B cell (primary cell): ENCODE data around the gene FCF1. TPM values are rescaled to one million over a fixed set of nuclear protein-coding genes. Genes with fewer than 3 reads are reported as not detected.

ENCODE experiments used
- ATAC-seq: fragments of 200-7000 bp; cut with Tn5 transposase; one replicate; pipeline ENCODE4 v1.10.0; 2021; ENCODE audit warnings: low read depth, mild to moderate bottlenecking, moderate number of reproducible peaks, moderate library complexity
- CTCF ChIA-PET: fragments of 350-600 bp; sonication (Branson Sonifier 250); formaldehyde crosslinking; loops from one replicate; lab custom pipeline; 2021; ENCODE audit warnings: antibody characterized with exemption, inconsistent platforms; lab: Charles Lee
- POLR2A ChIA-PET: fragments of 350-600 bp; sonication (Branson Sonifier 250); formaldehyde crosslinking; loops from one replicate; lab custom pipeline; 2021; ENCODE audit warnings: antibody characterized with exemption; lab: Charles Lee
- DNase-seq: peaks from one replicate; pipeline ENCODE4 v3.0.0; 2013
- H2AFZ ChIP-seq: 2 replicates; pipeline ENCODE4 v1.6.1; 2012; ENCODE audit warnings: mild to moderate bottlenecking, low read depth, low read length; ENCODE audit not compliant: insufficient read depth, poor library complexity, severe bottlenecking
- H3K27ac ChIP-seq, 2 donors: 1 replicate in 1 of 2; 2 replicates in 1 of 2; pipeline ENCODE4 v1.5.1; 2012 to 2013; ENCODE audit warnings: low read length in 2 of 2, mild to moderate bottlenecking in 2 of 2, moderate library complexity in 1 of 2
- H3K27me3 ChIP-seq, 4 experiments: fragments of 200-600 bp in 1 of 4; sonication (generic) in 1 of 4; replicated peaks in 1 of 4; 1 replicate in 2 of 4; 2 replicates in 2 of 4; pipeline versions ENCODE4 v1.6.1 to v1.7.0; 2013 to 2016; ENCODE audit warnings: low read length in 3 of 4, mild to moderate bottlenecking in 2 of 4, mixed read lengths in 1 of 4, moderate library complexity in 1 of 4; ENCODE audit not compliant: insufficient read depth in 4 of 4, control insufficient read depth in 3 of 4; ENCODE audit errors: control extremely low read depth in 1 of 4
- H3K36me3 ChIP-seq, 2 experiments: replicated peaks in 1 of 2; 1 replicate in 1 of 2; 2 replicates in 1 of 2; pipeline versions ENCODE4 v1.6.1 to v1.7.1; 2013; ENCODE audit warnings: low read length in 1 of 2; ENCODE audit not compliant: insufficient read depth in 2 of 2, control insufficient read depth in 1 of 2; ENCODE audit errors: control extremely low read depth in 1 of 2, extremely low read depth in 1 of 2
- H3K4me1 ChIP-seq, 2 donors: fragments of 200-600 bp in 1 of 2; sonication (generic) in 1 of 2; 1 replicate in 1 of 2; 2 replicates in 1 of 2; pipeline versions ENCODE4 v1.5.1 to v1.6.1; 2013 to 2017; ENCODE audit warnings: low read length in 2 of 2; ENCODE audit not compliant: control insufficient read depth in 2 of 2, insufficient read depth in 2 of 2
- H3K4me2 ChIP-seq: replicated peaks from 2 replicates; pipeline ENCODE3; 2012; ENCODE audit warnings: mild to moderate bottlenecking, low read depth, low read length; ENCODE audit not compliant: poor library complexity, severe bottlenecking
- H3K4me3 ChIP-seq, 5 experiments: fragments of 200-600 bp in 1 of 5; sonication (generic) in 1 of 5; 1 replicate in 3 of 5; 2 replicates in 2 of 5; pipeline versions ENCODE4 v1.5.1 to v1.7.0; 2011 to 2016; ENCODE audit warnings: low read length in 4 of 5, mild to moderate bottlenecking in 4 of 5, low read depth in 2 of 5, control low read depth in 1 of 5, moderate library complexity in 1 of 5; ENCODE audit not compliant: insufficient read depth in 1 of 5; ENCODE audit errors: control extremely low read depth in 1 of 5, extremely low read depth in 1 of 5
- H3K79me2 ChIP-seq: fragments of 200-600 bp; sonication (generic); one replicate; pipeline ENCODE4 v1.6.0; 2016; ENCODE audit warnings: low read length; ENCODE audit not compliant: control insufficient read depth, insufficient read depth
- H3K9ac ChIP-seq: fragments of 200-600 bp; sonication (generic); 2 replicates; pipeline ENCODE4 v1.6.1; 2017; ENCODE audit warnings: mild to moderate bottlenecking, low read length, moderate library complexity
- H3K9me3 ChIP-seq, 3 donors: one replicate each; pipeline versions ENCODE4 v1.6.1 to v1.7.1; 2013; ENCODE audit warnings: low read length in 2 of 3; ENCODE audit not compliant: control insufficient read depth in 2 of 3, insufficient read depth in 1 of 3; ENCODE audit errors: control extremely low read depth in 1 of 3
- H4K20me1 ChIP-seq: 2 replicates; pipeline ENCODE4 v1.6.0; 2012; ENCODE audit warnings: mild to moderate bottlenecking, low read length; ENCODE audit not compliant: insufficient read depth, control insufficient read depth, poor library complexity, severe bottlenecking
- H3K27ac Mint-ChIP-seq: one replicate; pipeline ENCODE4 v1.8.0; 2021; ENCODE audit warnings: mixed read lengths
- H3K27me3 Mint-ChIP-seq: one replicate; pipeline ENCODE4 v1.8.0; 2021; ENCODE audit warnings: mixed read lengths
- H3K4me1 Mint-ChIP-seq: one replicate; pipeline ENCODE4 v1.8.0; 2021; ENCODE audit warnings: mixed read lengths
- H3K4me3 Mint-ChIP-seq: one replicate; pipeline ENCODE4 v1.8.0; 2021; ENCODE audit warnings: mixed read lengths
- H3K9me3 Mint-ChIP-seq: one replicate; pipeline ENCODE4 v1.8.0; 2022; ENCODE audit warnings: mixed read lengths; ENCODE audit not compliant: insufficient read depth
- EZH2 ChIP-seq: IDR thresholded peaks from 2 replicates; pipeline ENCODE4 v1.6.1; 2012; ENCODE audit warnings: borderline replicate concordance, low read depth, mild to moderate bottlenecking, moderate library complexity, low read length; ENCODE audit not compliant: insufficient read depth, poor library complexity, severe bottlenecking
- WGBS: methylation state at CpG from one replicate; pipeline ENCODE4 v1.1.5; 2013; ENCODE audit warnings: missing lambda C conversion rate; ENCODE audit not compliant: insufficient coverage; 5-methylcytosine and 5-hydroxymethylcytosine counted together
- intact Hi-C: fragments of 100-400 bp; cut with micrococcal nuclease; formaldehyde crosslinking; loops from one replicate; pipeline ENCODE4 v1.10.0; 2022
- polyA plus RNA-seq: library from polyadenylated mRNA; depleted of rRNA; stranded (reverse); fragments of >200 nt; gene quantifications from 2 replicates; pipeline ENCODE4 v1.2.3, GENCODE V29; 2012
- total RNA-seq, 2 donors: library from RNA; stranded (reverse); fragments of 120-200 nt in 1 of 2; gene quantifications; 1 replicate in 1 of 2; 2 replicates in 1 of 2; pipeline versions ENCODE4 v1.2.3 to v1.2.4, GENCODE V29; 2013 to 2022
- TF ChIP-seq, protein P1 (sequence below): fragments of 200-600 bp; IDR thresholded peaks from one replicate; pipeline ENCODE4 v1.8.0; 2022; ENCODE audit warnings: antibody characterized with exemption, mild to moderate bottlenecking

FCF1 gene
- total and polyA plus RNA-seq, 2 donors (not counting 1 experiment from before 2014, with no cell fraction given), result 21.1 to 41.6 TPM

DNA sequence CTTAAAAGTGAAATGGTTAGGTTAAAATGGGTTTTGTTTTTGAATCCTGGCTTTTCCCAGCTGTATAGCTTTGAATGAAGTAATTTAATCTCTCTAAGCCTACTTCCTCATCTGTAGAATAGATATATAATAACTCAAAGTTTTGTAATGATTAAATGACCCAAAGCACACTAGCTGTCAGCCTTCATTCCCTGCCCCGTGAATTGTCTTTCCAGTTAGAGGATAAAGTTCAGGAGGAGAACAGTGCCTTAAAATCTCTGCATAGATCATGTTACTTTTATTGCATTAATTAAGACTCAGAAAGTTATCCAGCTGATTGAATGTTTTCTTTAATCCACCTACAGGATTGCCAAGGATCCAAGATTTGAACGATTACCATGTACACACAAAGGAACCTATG, 19.4 kb downstream of the FCF1 start:
- Mint-ChIP-seq H3K4me3 (no peak overlapping the region), H3K9me3 (no peaks in the 10 kb centered on the region), H3K27me3 (no peaks in the 10 kb centered on the region), H3K4me1 (no peaks in the 10 kb centered on the region), H3K27ac (no peak overlapping the region)
- no peak overlapping the region for H2AFZ ChIP-seq
- no CpG with 5 or more reads among the region's 2 CpGs for WGBS
- H3K9me3 ChIP-seq, result no peaks in the 10 kb centered on the region
- ChIA-PET CTCF (no interaction called here), POLR2A (no interaction called here)
- peaks cover 9 to 51% of the 10 kb centered on the region in 2 experiments for H3K36me3 ChIP-seq
- no peaks in the 10 kb centered on the region for H4K20me1 ChIP-seq
- H3K9ac ChIP-seq, result no peak overlapping the region
- TF ChIP-seq, protein P1, sequence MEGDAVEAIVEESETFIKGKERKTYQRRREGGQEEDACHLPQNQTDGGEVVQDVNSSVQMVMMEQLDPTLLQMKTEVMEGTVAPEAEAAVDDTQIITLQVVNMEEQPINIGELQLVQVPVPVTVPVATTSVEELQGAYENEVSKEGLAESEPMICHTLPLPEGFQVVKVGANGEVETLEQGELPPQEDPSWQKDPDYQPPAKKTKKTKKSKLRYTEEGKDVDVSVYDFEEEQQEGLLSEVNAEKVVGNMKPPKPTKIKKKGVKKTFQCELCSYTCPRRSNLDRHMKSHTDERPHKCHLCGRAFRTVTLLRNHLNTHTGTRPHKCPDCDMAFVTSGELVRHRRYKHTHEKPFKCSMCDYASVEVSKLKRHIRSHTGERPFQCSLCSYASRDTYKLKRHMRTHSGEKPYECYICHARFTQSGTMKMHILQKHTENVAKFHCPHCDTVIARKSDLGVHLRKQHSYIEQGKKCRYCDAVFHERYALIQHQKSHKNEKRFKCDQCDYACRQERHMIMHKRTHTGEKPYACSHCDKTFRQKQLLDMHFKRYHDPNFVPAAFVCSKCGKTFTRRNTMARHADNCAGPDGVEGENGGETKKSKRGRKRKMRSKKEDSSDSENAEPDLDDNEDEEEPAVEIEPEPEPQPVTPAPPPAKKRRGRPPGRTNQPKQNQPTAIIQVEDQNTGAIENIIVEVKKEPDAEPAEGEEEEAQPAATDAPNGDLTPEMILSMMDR, result no peak
- TF ChIP-seq EZH2, result no peak
- no peaks in the 10 kb centered on the region for H3K4me1 ChIP-seq
- no peak for ATAC-seq
- no peak overlapping the region for H3K4me2 ChIP-seq
- no peak overlapping the region for H3K27ac ChIP-seq
- intact Hi-C loops, result no loop called here
- DNase-seq, result no peak
- H3K4me3 ChIP-seq, result no peak overlapping the region
- H3K79me2 ChIP-seq, result peaks cover 3% of the 10 kb centered on the region
- no peaks in the 10 kb centered on the region for H3K27me3 ChIP-seq

DNA sequence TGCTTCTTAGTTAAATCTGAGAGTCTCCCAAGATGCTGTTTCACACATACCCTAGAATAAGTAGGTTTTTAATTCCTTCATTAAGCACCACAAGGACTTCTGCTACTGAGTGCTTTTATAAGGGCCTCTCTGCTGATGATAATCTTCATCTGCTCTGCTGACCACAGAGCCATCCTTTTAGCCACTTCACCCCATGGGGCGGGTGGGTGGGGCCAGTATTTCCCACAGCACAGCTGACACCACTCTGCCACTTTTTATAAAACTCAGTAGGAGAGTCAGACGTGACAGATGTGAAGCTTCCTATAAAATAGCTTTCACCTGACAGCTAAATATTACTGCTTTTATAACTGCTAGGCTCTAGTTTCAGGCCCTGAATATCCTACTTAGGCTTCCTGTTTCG, 20.3 kb downstream of the FCF1 start:
- Histone ChIP-seq H2AFZ (no peak overlapping the region), H3K79me2 (peaks cover 3% of the 10 kb centered on the region), H3K9me3 (no peaks in the 10 kb centered on the region), H3K4me3 (no peak overlapping the region), H3K9ac (no peak overlapping the region), H3K4me2 (no peak overlapping the region), H3K27me3 (no peaks in the 10 kb centered on the region), H3K36me3 (peaks cover 9 to 57% of the 10 kb centered on the region in 2 experiments), H3K4me1 (no peaks in the 10 kb centered on the region), H4K20me1 (no peaks in the 10 kb centered on the region), H3K27ac (no peak overlapping the region)
- Mint-ChIP-seq H3K27me3 (no peaks in the 10 kb centered on the region), H3K9me3 (no peaks in the 10 kb centered on the region), H3K27ac (no peak overlapping the region), H3K4me1 (no peaks in the 10 kb centered on the region), H3K4me3 (no peak overlapping the region)
- 100% methylated on average over 2 of the region's 3 CpGs for WGBS
- DNase-seq (no peak), ATAC-seq (no peak)
- no peak for TF ChIP-seq EZH2
- TF ChIP-seq, protein P1, result no peak
- POLR2A ChIA-PET, result no interaction called here
- CTCF ChIA-PET, result no interaction called here
- intact Hi-C loops, result no loop called here
